K562 (cell line): ENCODE data around the gene SGPL1. TPM values are rescaled to one million over a fixed set of nuclear protein-coding genes. Genes with fewer than 3 reads are reported as not detected.

Source experiments
- ATAC-seq: fragments of 200-7000 bp; cut with Tn5 transposase; 3 replicates; pipeline ENCODE4 v1.9.1; 2020; ENCODE audit warnings: moderate library complexity
- BruUV-seq: library from RNA; stranded (reverse); fragments of 400-500 nt; replicated peaks from 2 replicates; lab custom pipeline; 2021; lab: Mats Ljungman, UMichigan
- CTCF ChIA-PET: fragments of 300-600 bp; formaldehyde crosslinking; extraction: SDS; loops from one replicate; lab custom pipeline; 2021; ENCODE audit warnings: low intra/inter-chr PET ratio; lab: Yijun Ruan, JAX
- POLR2A ChIA-PET: fragments of 300-600, 350-650 bp; sonication (Branson Sonifier 250); formaldehyde crosslinking; extraction: SDS; loops from one replicate; lab custom pipeline; 2021; ENCODE audit warnings: antibody characterized with exemption, inconsistent platforms; lab: Yijun Ruan, JAX
- DNase-seq, 4 experiments: peaks; one replicate each; pipeline versions ENCODE4 v3.0.0 to v3.0.0-alpha.2; 2011 to 2018; ENCODE audit warnings: low spot score in 3 of 4, mixed read lengths in 3 of 4; ENCODE audit errors: extremely low read depth in 1 of 4
- FAIRE-seq: peaks from 2 replicates; lab custom pipeline; 2011; peaks lifted over from hg19 to GRCh38; lab: Jason Lieb, UNC
- H2AFZ ChIP-seq: 2 replicates; pipeline ENCODE4 v1.6.0; 2011; ENCODE audit warnings: low read depth, low read length, control low read depth, inconsistent platforms
- H3K27ac ChIP-seq: fragments of 200-600 bp; 3 replicates; pipeline ENCODE4 v1.8.0; 2011; ENCODE audit warnings: low read depth, mild to moderate bottlenecking, control low read depth, inconsistent platforms, low read length, moderate library complexity, mixed read lengths; ENCODE audit errors: extremely low read depth
- H3K27me3 ChIP-seq, 2 experiments: fragments of 300-600 bp in 1 of 2; 2 replicates in 1 of 2; 3 replicates in 1 of 2; pipeline versions ENCODE4 v1.6.0 to v1.8.0; 2011; ENCODE audit warnings: inconsistent platforms in 2 of 2, low read length in 2 of 2, mild to moderate bottlenecking in 1 of 2, mixed read lengths in 1 of 2, moderate library complexity in 1 of 2; ENCODE audit not compliant: control insufficient read depth in 2 of 2, insufficient read depth in 2 of 2
- H3K36me3 ChIP-seq: fragments of 300-600 bp; 3 replicates; pipeline ENCODE4 v1.8.0; 2011; ENCODE audit warnings: mild to moderate bottlenecking, low read length, inconsistent platforms; ENCODE audit not compliant: control insufficient read depth, insufficient read depth
- H3K4me1 ChIP-seq, 2 experiments: fragments of 200-600 bp in 1 of 2; replicated peaks in 1 of 2; 2 replicates in 1 of 2; 3 replicates in 1 of 2; pipeline versions ENCODE4 v1.5.1 to v1.8.0; 2011; ENCODE audit warnings: inconsistent platforms in 2 of 2, low read length in 2 of 2, mild to moderate bottlenecking in 1 of 2, mixed read lengths in 1 of 2, moderate library complexity in 1 of 2; ENCODE audit not compliant: control insufficient read depth in 2 of 2, insufficient read depth in 2 of 2
- H3K4me2 ChIP-seq: 2 replicates; pipeline ENCODE4 v1.6.1; 2011; ENCODE audit warnings: low read length, control low read depth, inconsistent platforms, mixed read lengths; ENCODE audit not compliant: insufficient read depth
- H3K4me3 ChIP-seq: fragments of 200-600 bp; sonication (generic), shearing (Covaris generic); 2 replicates; pipeline ENCODE4 v1.5.1; 2016; ENCODE audit warnings: control low read depth, inconsistent platforms
- H3K79me2 ChIP-seq: fragments of 200-600 bp; 3 replicates; pipeline ENCODE4 v1.8.0; 2011; ENCODE audit warnings: low read length, inconsistent platforms; ENCODE audit not compliant: control insufficient read depth, insufficient read depth
- H3K9ac ChIP-seq, 2 experiments: 2 replicates each; pipeline versions ENCODE4 v1.6.0 to v1.6.1; 2011; ENCODE audit warnings: low read depth in 2 of 2, low read length in 2 of 2, control low read depth in 1 of 2, inconsistent platforms in 1 of 2, mild to moderate bottlenecking in 1 of 2, mixed read lengths in 1 of 2; ENCODE audit not compliant: insufficient read depth in 1 of 2
- H3K9me1 ChIP-seq: one replicate; pipeline ENCODE4 v1.6.0; 2011; ENCODE audit warnings: inconsistent platforms, mild to moderate bottlenecking, low read length, moderate library complexity; ENCODE audit not compliant: control insufficient read depth, insufficient read depth
- H3K9me3 ChIP-seq: replicated peaks from 2 replicates; pipeline ENCODE4 v1.5.1; 2011; ENCODE audit warnings: low read depth, low read length, inconsistent platforms; ENCODE audit not compliant: control insufficient read depth, insufficient read depth
- H4K20me1 ChIP-seq: replicated peaks from 2 replicates; pipeline ENCODE4 v1.6.1; 2011; ENCODE audit warnings: low read length, inconsistent platforms, mixed read lengths; ENCODE audit not compliant: control insufficient read depth, insufficient read depth
- BRD9 ChIP-seq: fragments of 450-650 bp; IDR thresholded peaks from 2 replicates; pipeline ENCODE4 v1.6.1; 2018; ENCODE audit warnings: low read depth; ENCODE audit not compliant: partially characterized antibody
- HSF4 ChIP-seq: fragments of 250-450 bp; sonication (Bioruptor Pico); IDR thresholded peaks from 2 replicates; pipeline ENCODE4 v2.1.2; 2022; ENCODE audit warnings: mild to moderate bottlenecking, moderate library complexity, borderline replicate concordance
- JUNB ChIP-seq: fragments of 450-650 bp; formaldehyde crosslinking; conservative IDR thresholded peaks from 2 replicates; pipeline ENCODE4 v1.4.0; 2020; ENCODE audit warnings: mild to moderate bottlenecking
- POLR3A ChIP-seq: IDR thresholded peaks from 2 replicates; pipeline ENCODE4 v1.6.1; 2011; ENCODE audit warnings: borderline replicate concordance, mild to moderate bottlenecking, moderate library complexity; ENCODE audit not compliant: insufficient read length, insufficient read depth; ENCODE audit errors: extremely low read depth
- ZBTB12 ChIP-seq: fragments of 250-450 bp; sonication (Bioruptor Pico); IDR thresholded peaks from 2 replicates; pipeline ENCODE4 v1.4.0; 2020
- ZNF707 ChIP-seq: fragments of 250-450 bp; sonication (Bioruptor Pico); conservative IDR thresholded peaks from 2 replicates; pipeline ENCODE4 v1.8.0; 2022; ENCODE audit warnings: inconsistent platforms, mild to moderate bottlenecking, moderate library complexity
- ZNF766 ChIP-seq: fragments of 200-800 bp; sonication (Bioruptor generic); conservative IDR thresholded peaks from 2 replicates; pipeline ENCODE4 v1.6.1; 2016; ENCODE audit warnings: missing genetic modification characterization, missing compliant biosample characterization
- WGBS: fragments of 100-300 bp; shearing (Covaris generic); methylation state at CpG from one replicate; pipeline ENCODE4 v1.1.6; 2016; ENCODE audit warnings: low coverage, mixed read lengths; ENCODE audit not compliant: insufficient coverage; ENCODE audit errors: missing lambda C conversion rate; 5-methylcytosine and 5-hydroxymethylcytosine counted together
- in situ Hi-C: fragments of 300-500 bp; cut with MboI; formaldehyde crosslinking; loops from 4 replicates; pipeline ENCODE4 v1.15.0; 2018; ENCODE audit warnings: inconsistent platforms, mixed read lengths
- intact Hi-C: fragments of 100-400 bp; cut with micrococcal nuclease; formaldehyde crosslinking; loops from 2 replicates; pipeline ENCODE4 v1.14.2; 2022
- polyA plus RNA-seq, 8 experiments: library from polyadenylated mRNA; depleted of rRNA in 4 of 8; stranded (reverse) in 5 of 8; unstranded in 3 of 8; fragments of >200 nt; fragmentation: Nextera tagmentation in 2 of 8; fragmentation: Illumina TruSeq in 1 of 8; extraction: Ambion mirVana in 2 of 8; extraction: Trizol in 1 of 8; gene quantifications; 2 replicates each; pipeline versions ENCODE4 v1.2.1 to v1.2.3, GENCODE V29; 2011 to 2014; ENCODE audit warnings: inconsistent platforms in 1 of 8, missing spikeins in 1 of 8
- total RNA-seq, 7 experiments: library from RNA; depleted of rRNA in 6 of 7; stranded (reverse); fragments of >200 nt in 6 of 7; fragmentation: Illumina TruSeq in 2 of 7; extraction: Trizol in 2 of 7; gene quantifications; 2 replicates each; pipeline versions ENCODE4 v1.2.1 to v1.2.3, GENCODE V29; 2011 to 2021; ENCODE audit warnings: low replicate concordance in 1 of 7

The SGPL1 gene
- total and polyA plus RNA-seq, 9 of the 15 experiments (the other 6 are each of a cell fraction or from before 2014, with no cell fraction given) = 6.0 to 18.0 (median 8.7) TPM

- Histone ChIP-seq H3K4me3 (no peak overlapping the region), H4K20me1 (no peaks in the 10 kb centered on the region), H3K9ac (no peak overlapping the region), H3K79me2 (no peaks in the 10 kb centered on the region), H3K9me3 (no peaks in the 10 kb centered on the region), H3K36me3 (no peaks in the 10 kb centered on the region), H3K9me1 (no peaks in the 10 kb centered on the region), H2AFZ (no peak overlapping the region), H3K27me3 (peaks cover 0 to 2% of the 10 kb centered on the region in 2 experiments; a peak in 2 of 5 replicates), H3K4me1 (no peaks in the 10 kb centered on the region), H3K27ac (no peak overlapping the region), H3K4me2 (no peak overlapping the region)
- POLR2A ChIA-PET = interaction anchor here (0.5 to 1.6 kb wide), 4 partner anchors 9 to 33 kb away, joined by 3 to 8 read pairs (median 3); no protein-coding TSS in a partner anchor
- DNase-seq (no peak), ATAC-seq (no peak), FAIRE-seq (no peak)
- in situ Hi-C loops (no loop called here), intact Hi-C loops (no loop called here)
- no TSS peak for BruUV-seq
- 57% methylated on average over 2 of the region's 2 CpGs for WGBS
- TF ChIP-seq BRD9 = no peak
- no peak for TF ChIP-seq POLR3A
- TF ChIP-seq ZBTB12 (CRISPR knock-in tag) = no peak
- no peak for TF ChIP-seq ZNF707 (CRISPR knock-in tag)
- no peak for TF ChIP-seq HSF4 (CRISPR knock-in tag)
- TF ChIP-seq ZNF766 = no peak
- no peak for TF ChIP-seq JUNB
- CTCF ChIA-PET = no interaction called here
Measured at GRCh38 chr10:70803775-70804420, 11.8 kb upstream of the SGPL1 start.
